Posterior cingulate gyrus (tissue), 11 donors: ENCODE data around the gene THRAP3.

Source experiments
- DNase-seq, 10 donors: peaks; one replicate each; pipeline versions ENCODE4 v3.0.0 to v3.0.0-alpha.2; 2020 to 2021; ENCODE audit warnings: mixed read lengths in 3 of 10
- intact Hi-C: fragments of 100-400 bp; cut with DNase I; formaldehyde crosslinking; loops from one replicate; pipeline ENCODE4 v1.15.1; 2023

Gene THRAP3

DNA sequence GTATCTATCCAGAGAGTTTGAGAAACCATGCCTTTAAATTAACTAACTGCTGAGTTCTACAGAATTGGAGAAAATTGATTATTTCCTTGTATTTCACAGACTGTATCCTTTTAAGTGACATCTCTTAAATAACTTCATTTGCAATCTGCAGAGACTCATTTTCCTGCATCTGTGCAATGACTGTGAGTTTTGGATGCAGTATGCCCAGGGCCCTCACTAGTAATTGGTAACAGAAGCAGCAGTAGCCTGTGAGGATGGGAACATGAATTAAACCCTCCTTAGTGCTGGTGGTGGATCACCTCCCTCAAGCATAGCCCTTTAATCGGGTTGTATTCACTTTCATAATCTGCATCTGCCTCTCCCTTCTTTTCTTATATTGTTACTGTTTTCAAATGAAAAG is 60.3 kb downstream of the THRAP3 start:
- intact Hi-C loops: loop anchor here (10.0 kb wide), 1 partner anchor 60 kb away; the partner anchor contains the start of gene THRAP3
- DNase-seq: no peak

DNA sequence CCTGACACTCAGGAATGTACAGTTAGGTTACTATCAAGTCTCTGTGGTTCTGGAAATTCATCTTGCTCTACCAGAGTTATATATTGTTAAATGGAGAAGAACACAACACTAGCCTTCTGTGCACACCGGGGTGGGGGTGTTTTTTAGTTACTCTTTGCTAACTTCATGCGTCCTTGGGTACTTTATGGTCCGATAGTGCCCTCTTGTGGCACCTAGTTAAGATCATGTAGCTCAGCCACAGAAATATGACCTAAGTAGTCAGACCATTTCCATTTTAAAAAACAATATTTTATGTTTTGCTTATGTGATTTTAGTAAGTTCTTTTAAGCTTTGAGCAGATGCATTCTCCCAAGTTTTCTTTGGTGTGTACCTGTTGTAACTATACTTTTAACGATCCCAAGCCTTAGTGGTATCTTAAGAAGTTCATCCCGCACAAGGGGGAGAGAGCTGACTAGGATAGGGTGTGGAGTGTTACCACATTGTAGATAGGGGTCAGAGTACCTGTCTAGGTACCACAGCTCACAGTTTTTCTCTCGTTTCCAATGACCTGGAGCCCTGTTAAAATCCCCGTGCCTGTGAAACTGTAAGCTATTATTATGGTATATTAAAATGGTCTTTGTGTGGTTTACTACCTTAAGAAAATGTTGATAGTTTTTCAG is 61.3 kb downstream of the THRAP3 start:
- peak in 5 of 10 donors; percentile 21 to 65 (median 43) for DNase-seq
- intact Hi-C loops: loop anchor here (1.0 to 10.0 kb wide), 4 partner anchors 61 to 188 kb away; partner anchors contain the start of genes THRAP3 and TRAPPC3

DNA sequence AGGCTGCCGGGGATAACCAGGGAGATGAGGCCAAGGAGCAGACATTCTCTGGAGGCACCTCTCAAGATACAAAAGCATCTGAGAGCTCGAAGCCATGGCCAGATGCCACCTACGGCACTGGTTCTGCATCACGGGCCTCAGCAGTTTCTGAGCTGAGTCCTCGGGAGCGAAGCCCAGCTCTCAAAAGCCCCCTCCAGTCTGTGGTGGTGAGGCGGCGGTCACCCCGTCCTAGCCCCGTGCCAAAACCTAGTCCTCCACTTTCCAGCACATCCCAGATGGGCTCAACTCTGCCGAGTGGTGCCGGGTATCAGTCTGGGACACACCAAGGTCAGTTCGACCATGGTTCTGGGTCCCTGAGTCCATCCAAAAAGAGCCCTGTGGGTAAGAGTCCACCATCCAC is 62.6 kb downstream of the THRAP3 start:
- no peak for DNase-seq
- intact Hi-C loops: loop anchor here (5.0 to 10.0 kb wide), 2 partner anchors 62 to 190 kb away; partner anchors contain the start of gene THRAP3

DNA sequence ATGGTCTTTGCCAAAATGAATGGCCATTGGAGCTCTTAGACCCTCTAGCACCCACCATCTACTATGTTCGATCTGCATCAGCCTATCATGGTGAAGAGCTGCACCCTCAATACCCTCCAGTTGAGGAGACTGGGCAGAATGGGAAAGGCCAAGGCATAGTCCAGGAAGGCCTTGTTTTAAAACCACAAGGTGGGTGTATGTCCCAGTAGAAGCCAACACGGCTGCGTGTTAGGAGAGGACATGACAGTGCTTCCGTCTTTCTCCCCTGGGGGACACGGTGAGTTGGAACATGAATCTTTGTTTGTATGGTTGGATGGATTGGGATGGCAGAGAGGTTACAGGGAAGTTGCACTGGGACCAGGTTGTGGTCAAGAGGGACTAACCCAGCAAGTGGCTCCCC is 63.4 kb downstream of the THRAP3 start:
- intact Hi-C loops: loop anchor here (5.0 to 10.0 kb wide), 2 partner anchors 63 to 190 kb away; partner anchors contain the start of gene THRAP3
- DNase-seq: no peak

DNA sequence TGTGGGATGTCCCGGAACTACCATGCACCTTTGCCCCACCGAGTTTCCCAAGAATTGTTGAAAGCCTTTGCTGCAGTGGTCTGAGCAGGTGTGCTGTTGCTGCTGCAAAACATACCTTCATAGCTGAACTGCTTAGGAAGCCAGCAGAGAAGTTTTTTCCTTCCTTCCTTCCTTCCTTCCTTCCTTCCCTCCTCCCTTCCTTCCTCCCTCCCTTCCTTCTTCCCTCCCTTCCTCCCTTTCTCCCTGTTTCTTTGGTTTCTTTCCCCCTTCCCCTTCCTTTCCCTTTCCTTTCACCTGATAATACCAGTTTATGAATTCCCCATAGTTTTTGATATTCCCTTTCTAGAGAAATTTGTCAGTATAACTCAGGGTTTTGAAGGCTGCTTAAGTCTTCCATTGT is 71.1 kb downstream of the THRAP3 start:
- intact Hi-C loops: no loop called here
- no peak for DNase-seq

DNA sequence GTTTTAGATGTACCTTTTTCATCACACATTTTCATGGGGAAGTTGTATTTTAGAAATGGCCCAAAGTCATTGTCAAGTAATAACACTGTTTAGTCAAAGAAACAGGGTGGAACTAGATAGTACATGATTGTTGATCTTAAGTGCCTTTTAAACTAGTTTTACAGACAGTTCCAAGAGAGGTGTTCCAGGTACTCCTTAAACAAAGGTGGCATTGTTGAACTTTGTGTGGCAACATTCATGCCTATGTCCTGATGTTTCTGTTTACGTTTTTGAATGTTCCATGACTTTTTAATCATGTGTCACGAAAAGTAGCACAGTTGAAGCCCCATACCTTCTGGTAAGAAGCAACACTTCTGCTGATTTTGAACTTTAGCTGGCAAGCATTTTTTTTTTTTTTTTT is 72.8 kb downstream of the THRAP3 start:
- intact Hi-C loops: no loop called here

DNA sequence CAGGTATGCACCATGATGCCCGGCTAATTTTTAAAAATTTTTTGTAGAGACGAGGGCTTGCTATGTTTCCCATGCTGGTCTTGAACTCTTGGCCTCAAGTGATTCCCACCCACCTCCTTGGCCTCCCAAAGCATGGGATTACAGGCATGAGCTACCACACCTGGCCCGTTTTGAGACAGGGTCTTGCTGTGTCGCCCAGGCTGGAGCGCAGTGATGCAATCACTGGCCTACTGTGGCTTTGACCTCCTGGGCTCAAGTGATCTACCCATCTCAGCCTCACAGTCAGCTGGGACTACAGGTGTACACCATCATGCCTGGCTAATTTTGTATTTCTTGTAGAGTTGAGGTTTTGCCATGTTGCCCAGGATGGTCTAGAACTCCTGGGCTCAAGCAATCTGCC is 74.4 kb downstream of the THRAP3 start:
- intact Hi-C loops: no loop called here
- DNase-seq: no peak

More for the DNA sequence above, 72.8 kb downstream of the THRAP3 start:
- DNase-seq: no peak

DNA sequence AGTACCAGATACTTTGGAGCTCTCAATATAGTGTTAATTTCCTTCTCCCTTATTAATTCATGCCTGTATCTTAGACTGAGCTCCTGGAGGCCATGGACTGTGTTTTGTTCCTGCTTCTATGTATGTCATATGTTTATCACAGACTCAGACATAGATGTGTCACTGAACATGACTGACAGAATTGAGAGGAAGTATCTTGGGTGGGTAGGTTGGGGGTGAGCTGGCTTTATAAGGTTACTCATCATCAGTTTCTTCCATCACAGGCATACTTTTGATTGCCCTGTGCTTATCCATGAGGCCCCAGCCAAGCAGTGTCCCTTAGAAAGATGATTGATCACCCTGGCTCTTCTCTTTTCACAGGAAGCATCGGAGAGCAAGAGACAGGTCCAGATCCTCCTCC is 76.3 kb downstream of the THRAP3 start:
- DNase-seq: no peak
- intact Hi-C loops: no loop called here

DNA sequence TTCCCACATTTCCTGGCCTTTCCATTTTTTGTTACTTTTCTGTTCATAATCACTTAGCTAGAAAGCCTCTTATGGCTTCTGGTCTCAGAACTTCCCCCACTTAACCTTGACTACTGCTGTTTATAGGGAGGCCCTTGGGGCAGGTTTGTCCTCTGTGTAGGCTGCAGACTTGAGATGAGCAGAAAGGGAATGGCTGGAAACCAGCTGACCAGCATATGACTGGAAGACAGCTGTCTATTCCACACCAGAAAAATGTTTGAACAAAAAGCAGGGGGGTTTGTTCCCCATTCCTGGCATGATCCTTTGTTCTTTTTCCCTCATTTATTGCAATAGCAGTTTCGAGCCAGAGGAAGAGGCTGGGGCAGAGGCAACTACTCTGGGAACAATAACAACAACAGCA is 77.0 kb downstream of the THRAP3 start:
- DNase-seq: peak in 1 of 10 donors; percentile 47
- intact Hi-C loops: no loop called here

DNA sequence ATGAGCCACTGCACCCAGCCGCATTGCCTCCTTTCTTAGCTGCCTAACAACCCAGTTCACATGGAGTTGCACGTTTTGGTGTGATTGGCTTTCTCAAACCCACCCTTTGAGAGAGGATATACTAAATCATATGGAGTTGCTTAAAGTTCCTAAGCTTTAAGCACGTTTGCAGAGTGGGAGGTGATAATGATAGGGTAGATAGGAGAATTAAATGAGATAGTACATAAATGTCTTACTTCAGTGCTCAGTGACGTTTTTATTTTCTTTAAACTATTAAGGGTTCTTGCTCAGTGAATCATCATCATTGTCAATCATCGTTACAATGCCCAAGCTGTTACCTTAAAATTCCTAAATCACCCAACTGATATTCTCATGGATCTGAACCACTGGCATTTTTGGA is 79.0 kb downstream of the THRAP3 start:
- intact Hi-C loops: no loop called here

DNA sequence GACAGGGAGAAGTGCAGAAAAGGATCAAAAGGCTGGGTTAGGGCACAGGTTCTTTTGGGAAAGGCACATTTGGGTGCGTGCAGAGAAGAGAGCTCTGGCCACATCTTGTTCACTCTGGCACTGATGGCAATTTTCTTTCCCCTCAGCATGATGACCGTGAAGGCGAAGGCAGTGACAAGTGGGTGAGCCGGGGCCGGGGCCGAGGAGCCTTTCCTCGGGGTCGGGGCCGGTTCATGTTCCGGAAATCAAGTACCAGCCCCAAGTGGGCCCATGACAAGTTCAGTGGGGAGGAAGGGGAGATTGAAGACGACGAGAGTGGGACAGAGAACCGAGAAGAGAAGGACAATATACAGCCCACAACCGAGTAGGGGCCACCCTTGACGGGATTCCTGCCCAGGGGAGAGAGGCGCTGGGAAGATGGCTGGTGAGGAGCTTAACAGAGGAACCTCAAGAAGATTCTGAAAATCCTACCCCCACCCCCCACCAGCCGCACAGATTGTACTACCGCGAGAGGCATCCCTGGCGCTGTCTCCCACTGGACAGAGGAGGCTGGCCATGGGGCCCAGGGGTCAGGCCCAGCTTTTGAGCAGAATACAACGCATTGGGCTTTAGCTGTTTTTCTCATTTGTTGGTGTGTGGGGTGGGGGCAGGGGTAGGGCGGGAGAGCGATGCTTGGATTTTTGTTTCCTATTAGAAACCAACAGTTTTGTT is 79.6 kb downstream of the THRAP3 start:
- peak in 3 of 10 donors; percentile 60 to 77 (median 65) for DNase-seq
- intact Hi-C loops: no loop called here

More for the DNA sequence above, 79.0 kb downstream of the THRAP3 start:
- no peak for DNase-seq

DNA sequence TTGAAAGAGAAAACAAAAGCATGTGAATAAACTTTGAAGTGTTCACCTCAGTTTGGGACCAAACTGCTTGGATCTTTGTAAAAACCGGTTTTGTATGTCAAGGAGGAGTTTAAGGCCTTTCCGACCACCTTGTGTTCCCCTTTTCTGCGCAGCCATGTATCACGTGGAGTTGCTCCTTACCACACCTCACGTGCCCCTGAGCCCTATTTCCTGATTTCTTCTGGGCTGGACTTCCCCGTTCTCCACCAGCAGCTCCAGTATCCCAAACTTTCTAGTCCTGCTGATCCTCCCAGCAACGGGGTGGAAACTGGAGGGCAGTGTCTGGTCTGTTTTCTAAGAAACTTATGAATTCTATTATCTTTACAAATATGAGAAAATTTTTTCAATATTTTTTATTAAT is 80.3 kb downstream of the THRAP3 start:
- DNase-seq: peak in 3 of 10 donors; percentile 48 to 63 (median 57)
- intact Hi-C loops: no loop called here

DNA sequence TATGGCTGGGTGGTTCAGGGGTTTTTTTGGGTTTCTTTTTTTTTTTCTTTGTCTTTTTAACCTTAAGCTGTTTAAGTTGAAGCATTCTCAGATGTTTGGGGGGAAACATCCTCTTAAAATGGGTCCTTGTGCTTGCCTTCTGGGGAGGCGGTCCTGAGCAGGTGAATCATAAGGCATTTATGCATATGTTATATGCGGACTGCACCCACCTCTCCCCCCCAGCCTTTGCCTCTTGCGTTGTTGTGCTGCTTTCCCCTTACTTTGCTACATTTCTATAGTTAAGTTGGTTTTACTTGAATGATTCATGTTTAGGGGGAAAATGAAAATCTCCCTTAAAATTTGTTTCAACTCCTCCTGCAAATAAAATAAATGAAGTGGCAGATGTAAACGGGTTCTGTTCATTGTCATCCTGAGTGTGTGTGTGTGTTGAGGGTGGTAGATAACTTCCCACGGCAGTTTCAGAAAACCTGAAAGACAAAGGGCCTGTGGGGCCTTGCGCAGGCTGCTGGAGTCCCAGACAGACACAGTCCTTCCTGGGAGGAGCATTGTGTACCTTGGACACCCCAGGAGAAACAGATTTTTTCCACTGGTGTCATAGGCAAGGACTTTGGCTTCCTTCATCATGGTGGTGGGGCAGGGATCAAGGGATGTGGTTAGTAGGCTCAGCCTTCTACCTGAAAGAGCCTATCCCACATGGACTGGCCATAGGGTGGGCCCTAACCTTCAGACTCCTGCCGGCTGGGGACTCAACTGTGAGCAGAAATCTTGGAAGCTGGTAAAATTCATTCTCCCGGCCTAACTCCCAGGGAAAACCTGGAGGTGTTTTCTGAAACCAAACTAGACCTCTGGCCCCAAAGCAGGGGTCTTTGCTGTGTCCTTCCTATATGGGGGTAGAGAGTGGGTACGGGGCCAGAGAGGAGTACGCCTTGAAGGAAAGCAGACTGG is 81.0 kb downstream of the THRAP3 start:
- intact Hi-C loops: no loop called here
- peak in 1 of 10 donors; percentile 50 for DNase-seq

DNA sequence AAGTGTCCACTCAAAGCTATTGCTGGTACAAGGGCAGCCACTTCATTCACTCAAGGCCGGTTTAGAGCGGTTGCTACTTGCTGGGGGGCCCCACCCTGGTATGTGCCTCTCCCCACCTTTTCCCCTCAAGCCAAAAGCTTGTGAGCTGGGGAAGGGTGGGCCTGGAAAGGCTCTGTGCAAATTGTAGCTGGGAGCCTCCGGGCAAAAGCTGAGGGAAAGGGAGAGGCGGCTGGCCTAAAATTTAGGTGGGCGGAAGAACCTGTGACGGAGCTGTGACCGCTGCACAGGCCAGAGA is 81.6 kb downstream of the THRAP3 start:
- intact Hi-C loops: no loop called here
- peak in 2 of 10 donors; percentile 70 to 87 for DNase-seq

DNA sequence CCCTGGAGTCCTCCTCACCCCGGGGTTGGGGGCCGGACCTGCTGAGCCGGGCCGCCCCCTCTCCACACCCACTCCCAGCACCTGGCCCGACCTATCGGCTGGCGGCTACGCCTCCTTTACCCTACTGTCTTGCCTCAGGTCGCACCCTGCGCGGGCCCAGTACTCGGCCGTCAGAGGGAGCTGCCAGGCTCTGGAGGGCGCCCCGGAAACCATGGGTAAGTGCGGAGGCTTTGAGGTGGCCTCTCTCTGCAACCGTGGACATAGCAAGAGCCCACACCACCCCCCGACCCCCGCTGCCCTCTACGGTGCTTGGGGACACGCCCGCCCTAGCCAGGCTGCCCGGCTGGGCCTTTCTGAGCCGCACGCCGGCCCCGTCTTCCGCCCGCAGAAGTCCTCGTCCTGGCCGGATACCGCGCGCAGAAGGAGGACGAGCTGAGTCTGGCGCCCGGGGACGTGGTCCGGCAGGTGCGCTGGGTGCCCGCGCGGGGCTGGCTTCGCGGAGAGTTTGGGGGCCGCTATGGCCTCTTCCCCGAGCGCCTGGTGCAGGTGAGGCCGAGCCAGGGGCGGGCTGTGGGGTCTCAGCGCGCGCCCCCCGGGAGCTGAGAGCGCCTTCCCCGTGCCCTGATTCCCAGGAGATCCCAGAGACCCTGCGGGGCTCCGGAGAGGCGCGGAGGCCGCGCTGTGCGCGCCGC is 82.1 kb downstream of the THRAP3 start, which contains the start of gene SH3D21:
SH3D21 (plus strand) TSS at position 159 of the 692 bp plus-strand sequence; CDS start at position 212, 53 bp downstream.
- intact Hi-C loops: no loop called here
- peak in 2 of 10 donors; percentile 84 to 85 for DNase-seq

DNA sequence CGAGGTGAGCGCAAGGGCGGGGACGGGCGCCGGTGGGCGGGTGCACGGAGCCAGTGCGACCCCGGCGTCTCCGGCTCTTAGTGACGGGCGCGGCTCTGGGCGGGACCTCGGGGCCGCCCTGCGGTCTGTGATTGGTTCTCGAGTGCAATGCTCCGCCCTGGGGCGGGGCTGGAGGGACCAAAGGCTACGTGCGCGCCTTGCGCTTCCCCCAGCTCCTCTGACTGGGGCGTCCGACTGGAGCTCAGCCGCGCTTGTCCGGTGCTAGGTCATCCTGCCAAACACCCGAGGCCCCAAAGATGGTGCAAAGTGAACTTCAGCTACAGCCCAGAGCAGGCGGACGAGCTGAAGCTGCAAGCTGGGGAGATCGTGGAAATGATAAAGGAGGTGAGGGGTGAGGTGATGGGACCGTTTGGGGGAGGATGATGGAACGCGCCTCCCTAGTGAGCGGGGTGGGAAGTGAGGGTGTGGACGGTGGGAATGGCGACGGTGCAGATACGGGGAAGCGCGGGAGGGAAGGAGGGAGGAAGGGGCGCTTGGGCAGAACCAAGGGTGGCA is 82.7 kb downstream of the THRAP3 start:
- peak; percentile 74 to 99 (median 92) for DNase-seq
- intact Hi-C loops: no loop called here

DNA sequence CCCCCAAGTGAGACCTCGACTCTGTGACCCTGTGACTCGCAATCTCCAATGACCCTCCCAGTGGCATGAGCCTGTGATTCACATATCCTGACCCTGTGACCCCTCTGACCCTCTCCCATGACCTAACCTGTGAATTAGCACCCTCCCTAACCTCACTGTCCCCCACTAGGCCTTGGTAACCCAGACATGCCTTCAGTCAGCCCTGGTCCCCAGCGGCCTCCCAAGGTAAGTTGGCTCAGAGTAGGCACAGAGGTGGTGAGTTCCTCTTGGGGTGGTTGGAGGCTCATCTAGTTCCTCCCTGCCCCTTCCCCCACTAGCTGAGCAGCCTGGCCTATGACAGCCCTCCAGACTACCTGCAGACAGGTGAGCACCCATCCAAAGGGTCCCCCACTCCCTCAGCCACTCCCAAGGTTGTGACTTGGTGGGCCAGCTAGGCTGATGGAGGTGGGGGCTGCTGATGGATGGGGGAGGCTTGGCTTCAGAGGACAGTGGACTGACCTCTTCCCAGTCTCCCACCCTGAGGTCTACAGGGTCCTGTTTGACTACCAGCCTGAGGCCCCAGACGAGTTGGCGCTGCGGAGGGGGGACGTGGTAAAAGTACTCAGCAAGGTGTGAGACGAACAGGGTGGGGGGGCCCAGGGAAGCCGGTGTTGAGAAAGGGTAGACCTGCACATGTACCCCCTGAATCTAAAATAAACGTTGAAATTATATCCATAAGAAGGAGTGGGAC is 83.5 kb downstream of the THRAP3 start:
- intact Hi-C loops: no loop called here
- DNase-seq: peak in 2 of 10 donors; percentile 63 to 75

DNA sequence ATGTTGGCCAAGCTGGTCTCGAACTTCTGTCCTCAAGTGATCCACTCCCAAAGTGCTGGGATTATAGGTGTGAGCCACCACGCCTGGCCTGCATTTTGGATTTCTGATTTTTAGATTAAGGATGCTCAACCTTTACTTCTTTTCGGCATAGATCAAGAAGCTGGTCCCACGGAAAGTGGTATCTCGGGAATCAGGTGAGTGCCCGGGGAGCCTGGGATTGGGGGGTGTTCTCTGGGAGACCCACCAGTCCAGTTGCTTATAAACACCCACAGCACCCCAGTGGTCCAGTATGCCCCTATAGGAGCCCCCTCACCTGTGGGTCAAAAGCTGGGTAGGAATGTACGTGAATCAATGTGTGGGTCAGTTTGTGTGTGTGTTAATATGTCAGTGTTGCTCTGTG is 85.2 kb downstream of the THRAP3 start:
- intact Hi-C loops: no loop called here
- DNase-seq: no peak

DNA sequence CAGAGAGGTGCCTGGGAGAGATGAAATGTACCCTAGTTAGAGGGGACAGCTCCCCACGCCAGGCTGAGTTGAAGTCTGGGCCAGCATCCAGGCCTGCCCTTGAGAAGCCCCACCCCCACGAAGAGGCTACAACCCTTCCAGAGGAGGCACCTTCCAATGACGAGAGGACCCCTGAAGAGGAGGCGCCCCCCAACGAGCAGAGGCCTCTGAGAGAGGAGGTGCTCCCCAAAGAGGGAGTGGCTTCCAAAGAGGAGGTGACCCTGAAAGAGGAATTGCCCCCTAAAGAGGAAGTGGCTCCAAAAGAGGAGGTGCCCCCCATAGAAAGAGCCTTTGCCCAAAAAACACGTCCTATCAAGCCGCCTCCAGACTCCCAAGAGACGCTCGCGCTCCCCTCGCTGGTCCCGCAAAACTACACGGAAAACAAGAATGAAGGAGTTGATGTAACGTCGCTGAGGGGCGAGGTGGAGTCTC is 96.1 kb downstream of the THRAP3 start:
- DNase-seq: peak in 2 of 10 donors; percentile 38 to 62
- intact Hi-C loops: no loop called here
